Measurements from ENCODE around the gene DPF1. TPM values are rescaled to one million over a fixed set of nuclear protein-coding genes. Genes with fewer than 3 reads are reported as not detected.

The DPF1 gene
- 31.7 and 35.5 TPM in 2 replicates for total RNA-seq
- long read RNA-seq = 0 reads

- Mint-ChIP-seq H3K27me3 (ENCODE audit: low read depth) (peaks cover 4% of the 10 kb centered on the region), H3K4me3 (peak within 1 kb of the TSS; percentile 84), H3K9me3 (no peaks in the 10 kb centered on the region), H3K4me1 (peaks cover 44% of the 10 kb centered on the region), H3K36me3 (ENCODE audit: low read depth) (peaks cover 11% of the 10 kb centered on the region), H3K27ac (ENCODE audit: unreplicated experiment) (peak within 1 kb of the TSS; percentile 72)
- DNase-seq (ENCODE audit: low read depth, low spot score) = peak; percentile 84
- peak; percentile 54 for TF ChIP-seq CTCF (conservative IDR thresholded peaks at IDR 0.05)
Measured at GRCh38 chr19:38224014-38224862, at the start of gene DPF1. TSS of gene DPF1 (minus strand) at chr19:38224222. CDS start at chr19:38224142, 80 bp downstream.

- Mint-ChIP-seq H3K27ac (ENCODE audit: unreplicated experiment) (no peak overlapping the region), H3K9me3 (no peaks in the 10 kb centered on the region), H3K27me3 (ENCODE audit: low read depth) (no peaks in the 10 kb centered on the region), H3K4me1 (peaks cover 23% of the 10 kb centered on the region), H3K36me3 (ENCODE audit: low read depth) (no peaks in the 10 kb centered on the region), H3K4me3 (no peak overlapping the region)
- no peak for TF ChIP-seq CTCF (conservative IDR thresholded peaks at IDR 0.05)
- DNase-seq (ENCODE audit: low read depth, low spot score) = no peak
Measured at GRCh38 chr19:38273499-38273898, 49.5 kb upstream of the DPF1 start.

GRCh38 chr19:38270587-38271167, 46.7 kb upstream of the DPF1 start:
- Mint-ChIP-seq H3K27me3 (ENCODE audit: low read depth) (peaks cover 8% of the 10 kb centered on the region), H3K4me1 (peaks cover 29% of the 10 kb centered on the region), H3K4me3 (no peak overlapping the region), H3K36me3 (ENCODE audit: low read depth) (no peaks in the 10 kb centered on the region), H3K27ac (ENCODE audit: unreplicated experiment) (no peak overlapping the region), H3K9me3 (no peaks in the 10 kb centered on the region)
- TF ChIP-seq CTCF (conservative IDR thresholded peaks at IDR 0.05) = no peak
- no peak for DNase-seq (ENCODE audit: low read depth, low spot score)

- Mint-ChIP-seq H3K27ac (ENCODE audit: unreplicated experiment) (no peak overlapping the region), H3K9me3 (no peaks in the 10 kb centered on the region), H3K4me1 (peaks cover 43% of the 10 kb centered on the region), H3K36me3 (ENCODE audit: low read depth) (no peaks in the 10 kb centered on the region), H3K4me3 (no peak overlapping the region), H3K27me3 (ENCODE audit: low read depth) (peaks cover 22% of the 10 kb centered on the region)
- no peak for TF ChIP-seq CTCF (conservative IDR thresholded peaks at IDR 0.05)
- DNase-seq (ENCODE audit: low read depth, low spot score) = no peak
Measured at GRCh38 chr19:38268539-38268938, 44.5 kb upstream of the DPF1 start.

GRCh38 chr19:38267761-38268483, 43.9 kb upstream of the DPF1 start:
- TF ChIP-seq CTCF (conservative IDR thresholded peaks at IDR 0.05) = no peak
- no peak for DNase-seq (ENCODE audit: low read depth, low spot score)
- no peaks in the 10 kb centered on the region for H3K9me3 Mint-ChIP-seq
- H3K36me3 Mint-ChIP-seq (ENCODE audit: low read depth) = no peaks in the 10 kb centered on the region
- no peak overlapping the region for H3K27ac Mint-ChIP-seq (ENCODE audit: unreplicated experiment)
- peaks cover 46% of the 10 kb centered on the region for H3K4me1 Mint-ChIP-seq
- no peak overlapping the region for H3K4me3 Mint-ChIP-seq
- H3K27me3 Mint-ChIP-seq (ENCODE audit: low read depth) = peaks cover 26% of the 10 kb centered on the region
